Femur (tissue), 1 donor: ENCODE results near the gene EXD3.
A peak's percentile ranks its signal among the peaks of the same experiment; 100 is the strongest.

Experiments
- DNase-seq: peaks from one replicate; pipeline ENCODE4 v3.0.0-alpha.2; 2017

EXD3 gene

GRCh38 chr9:137458194-137459151, 35.5 kb upstream of the EXD3 start:
- DNase-seq = peak; percentile 58

GRCh38 chr9:137457406-137458193, 34.6 kb upstream of the EXD3 start:
- peak; percentile 36 for DNase-seq

- DNase-seq = peak; percentile 28
Observed at GRCh38 chr9:137456864-137457405, 34.0 kb upstream of the EXD3 start.

GRCh38 chr9:137456061-137456863, 33.3 kb upstream of the EXD3 start:
- DNase-seq = peak; percentile 30

GRCh38 chr9:137455359-137455991, 32.5 kb upstream of the EXD3 start:
- peak; percentile 26 for DNase-seq

GRCh38 chr9:137454597-137455358, 31.8 kb upstream of the EXD3 start:
- peak; percentile 42 for DNase-seq

- peak; percentile 72 for DNase-seq
Observed at GRCh38 chr9:137454145-137454596, 31.2 kb upstream of the EXD3 start.

GRCh38 chr9:137453643-137454081, 30.7 kb upstream of the EXD3 start:
- DNase-seq = peak; percentile 81

- DNase-seq = peak; percentile 47
Observed at GRCh38 chr9:137452761-137453642, 30.0 kb upstream of the EXD3 start.

GRCh38 chr9:137452006-137452760, 29.2 kb upstream of the EXD3 start:
- DNase-seq = peak; percentile 24

- peak; percentile 12 for DNase-seq
Observed at GRCh38 chr9:137451264-137452005, 28.5 kb upstream of the EXD3 start.

GRCh38 chr9:137450539-137451222, 27.7 kb upstream of the EXD3 start:
- DNase-seq = peak; percentile 18

GRCh38 chr9:137449931-137450538, 27.1 kb upstream of the EXD3 start:
- peak; percentile 20 for DNase-seq

GRCh38 chr9:137449081-137449844, 26.3 kb upstream of the EXD3 start:
- no peak for DNase-seq

- no peak for DNase-seq
Observed at GRCh38 chr9:137448602-137448962, 25.6 kb upstream of the EXD3 start.

- DNase-seq = no peak
Observed at GRCh38 chr9:137447722-137448601, 25.0 kb upstream of the EXD3 start.
